Putamen (tissue), 1 donor: ENCODE data around the gene UBE2M.
"Not testable (repeated sequence)": the region's sequence is repeated elsewhere in the genome, so short reads cannot be mapped to it uniquely, and the experiment has no call there.

Experiments used
- DNase-seq: peaks from one replicate; pipeline ENCODE4 v3.0.0-alpha.2; 2016; ENCODE audit warnings: low spot score

The UBE2M gene

DNA sequence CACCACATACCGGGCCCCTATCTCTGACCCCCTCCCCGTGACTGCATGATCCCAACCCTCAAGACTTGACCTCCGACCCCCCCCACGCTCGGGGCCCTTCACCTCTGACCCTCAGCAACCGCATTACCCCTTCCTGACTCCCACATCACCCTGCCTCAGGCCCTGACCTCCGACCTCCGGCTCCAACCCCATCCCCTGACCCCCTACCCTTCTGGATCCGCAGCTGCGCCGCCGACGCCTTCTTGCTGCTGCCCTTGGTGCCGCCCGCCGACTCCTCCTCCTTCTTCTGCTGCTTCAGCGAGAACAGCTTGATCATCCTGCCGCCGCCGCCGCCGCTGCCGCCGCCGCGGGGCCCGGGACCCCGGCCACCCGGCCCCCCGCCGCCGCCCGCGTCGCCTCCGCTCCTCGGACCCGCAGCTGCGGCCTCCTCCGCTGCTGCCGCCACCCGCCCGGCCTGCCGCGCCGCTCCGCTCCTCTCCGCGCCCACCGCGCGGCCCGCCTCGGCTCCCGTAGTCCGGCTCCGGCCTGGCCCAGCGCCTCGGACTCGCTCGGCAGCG, at the start of gene UBE2M:
UBE2M (minus strand) TSS at position 546 of the 557 bp plus-strand sequence; CDS start at position 316, 230 bp downstream.
- no peak for DNase-seq

DNA sequence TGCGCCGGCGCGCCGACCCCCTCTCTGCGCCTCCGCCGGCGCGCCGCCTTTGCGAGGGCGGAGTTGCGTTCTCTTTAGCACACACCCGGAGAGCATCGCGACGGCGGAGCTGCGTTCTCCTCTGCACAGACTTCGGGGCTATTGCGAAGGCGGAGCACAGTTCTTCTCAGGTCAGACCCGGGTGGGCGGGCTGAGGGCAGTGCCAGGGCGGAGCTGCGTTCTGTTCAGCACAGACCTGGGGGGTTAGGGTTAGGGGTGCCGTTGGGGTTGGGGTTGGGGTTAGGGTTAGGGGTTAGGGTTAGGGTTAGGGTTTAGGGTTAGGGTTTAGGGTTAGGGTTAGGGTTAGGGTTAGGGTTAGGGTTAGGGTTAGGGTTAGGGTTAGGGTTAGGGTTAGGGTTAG, 48.8 kb upstream of the UBE2M start:
- not testable (repeated sequence) for DNase-seq

DNA sequence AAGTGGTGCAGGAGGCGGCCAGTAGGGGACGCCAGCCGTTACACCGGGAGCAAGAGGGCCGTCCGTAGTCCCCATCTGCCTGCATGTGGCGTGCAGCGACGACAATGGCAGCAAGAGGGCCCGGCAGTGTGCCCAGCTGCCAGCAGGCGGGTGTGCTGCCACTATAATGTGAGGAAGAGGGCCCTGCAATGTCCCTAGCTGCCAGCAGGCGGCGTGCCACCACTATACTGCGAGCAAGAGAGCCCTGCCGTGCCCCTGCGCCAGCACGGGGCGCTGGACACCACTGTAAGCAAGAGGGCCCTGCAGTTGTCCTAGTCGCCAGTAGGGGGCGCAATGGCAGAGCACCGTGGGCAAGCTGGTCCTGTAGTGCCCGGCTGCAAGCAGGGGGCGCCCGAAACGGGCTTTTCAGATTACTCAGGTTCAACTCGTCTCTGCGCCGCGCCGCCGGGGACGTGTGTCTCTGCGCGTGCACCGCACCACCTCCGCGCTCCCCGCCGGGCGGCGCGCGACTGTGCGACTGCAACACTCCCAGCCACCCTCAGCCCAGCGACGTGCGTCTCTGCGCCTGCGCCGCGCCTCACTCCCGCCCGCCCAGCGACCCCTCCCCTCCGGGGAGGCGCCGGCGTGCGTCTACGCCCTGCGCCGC, 48.0 kb upstream of the UBE2M start:
- DNase-seq: not testable (repeated sequence)

DNA sequence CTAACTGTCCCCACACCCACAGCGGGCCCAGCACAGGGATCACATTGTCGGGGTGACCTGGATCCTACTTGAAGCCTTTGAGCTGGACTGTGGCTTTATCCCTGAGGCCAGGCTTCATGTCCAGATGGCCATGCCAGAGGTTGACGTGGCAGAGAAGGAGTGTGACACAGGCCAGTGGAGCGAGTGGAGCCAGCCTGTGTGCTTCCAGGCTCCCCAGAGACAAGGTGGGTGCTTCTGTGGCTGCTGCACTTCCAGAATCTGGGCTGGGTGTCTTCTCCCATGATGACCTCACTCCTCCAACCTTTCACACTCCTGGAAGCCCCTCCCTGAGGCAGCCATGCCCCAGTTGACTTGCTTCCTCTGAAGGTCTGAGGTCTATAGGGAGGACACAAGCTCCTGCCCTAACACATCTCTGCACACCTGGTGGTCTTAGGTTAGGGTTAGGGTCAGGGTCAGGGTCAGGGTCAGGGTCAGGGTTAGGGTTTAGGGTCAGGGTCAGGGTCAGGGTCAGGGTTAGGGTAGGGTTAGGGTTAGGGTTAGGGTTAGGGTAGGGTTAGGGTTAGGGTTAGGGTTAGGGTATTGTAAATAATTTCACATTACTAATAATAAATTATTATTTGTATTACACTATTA, 27.8 kb upstream of the UBE2M start:
- no peak for DNase-seq

DNA sequence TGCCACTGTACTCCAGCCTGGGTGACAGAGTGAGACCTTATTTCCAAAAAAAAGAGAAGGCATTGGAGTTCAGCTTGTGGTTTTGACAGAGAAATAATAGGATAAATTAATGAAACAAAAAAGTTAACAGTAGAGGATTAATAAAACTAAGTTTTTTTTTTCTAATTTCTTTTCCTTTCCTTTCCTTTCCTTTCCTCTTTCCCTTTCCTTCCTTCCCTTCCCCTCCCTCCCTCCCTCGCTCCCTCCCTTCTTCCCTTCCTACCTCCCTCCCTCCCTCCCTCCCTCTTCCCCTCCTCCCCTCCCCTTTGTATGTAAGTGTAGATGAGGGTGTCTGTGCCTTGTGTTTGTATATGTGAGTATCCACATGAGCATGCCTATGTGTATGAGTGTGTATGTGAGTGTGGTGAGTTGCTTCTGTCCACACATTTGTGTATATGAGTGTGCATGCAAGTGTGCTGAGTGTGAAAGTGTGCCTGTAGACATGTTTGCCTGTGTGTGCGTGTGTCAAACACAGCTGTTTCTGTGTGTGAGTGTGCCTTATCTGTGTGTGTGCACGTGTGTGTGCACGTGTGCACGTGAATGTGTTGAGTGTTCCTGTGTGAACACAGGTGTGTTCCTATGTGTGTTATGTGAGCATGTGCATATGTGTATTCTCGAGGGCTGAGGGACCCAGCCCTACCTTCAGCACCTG, 27.2 kb upstream of the UBE2M start:
- DNase-seq: no peak

DNA sequence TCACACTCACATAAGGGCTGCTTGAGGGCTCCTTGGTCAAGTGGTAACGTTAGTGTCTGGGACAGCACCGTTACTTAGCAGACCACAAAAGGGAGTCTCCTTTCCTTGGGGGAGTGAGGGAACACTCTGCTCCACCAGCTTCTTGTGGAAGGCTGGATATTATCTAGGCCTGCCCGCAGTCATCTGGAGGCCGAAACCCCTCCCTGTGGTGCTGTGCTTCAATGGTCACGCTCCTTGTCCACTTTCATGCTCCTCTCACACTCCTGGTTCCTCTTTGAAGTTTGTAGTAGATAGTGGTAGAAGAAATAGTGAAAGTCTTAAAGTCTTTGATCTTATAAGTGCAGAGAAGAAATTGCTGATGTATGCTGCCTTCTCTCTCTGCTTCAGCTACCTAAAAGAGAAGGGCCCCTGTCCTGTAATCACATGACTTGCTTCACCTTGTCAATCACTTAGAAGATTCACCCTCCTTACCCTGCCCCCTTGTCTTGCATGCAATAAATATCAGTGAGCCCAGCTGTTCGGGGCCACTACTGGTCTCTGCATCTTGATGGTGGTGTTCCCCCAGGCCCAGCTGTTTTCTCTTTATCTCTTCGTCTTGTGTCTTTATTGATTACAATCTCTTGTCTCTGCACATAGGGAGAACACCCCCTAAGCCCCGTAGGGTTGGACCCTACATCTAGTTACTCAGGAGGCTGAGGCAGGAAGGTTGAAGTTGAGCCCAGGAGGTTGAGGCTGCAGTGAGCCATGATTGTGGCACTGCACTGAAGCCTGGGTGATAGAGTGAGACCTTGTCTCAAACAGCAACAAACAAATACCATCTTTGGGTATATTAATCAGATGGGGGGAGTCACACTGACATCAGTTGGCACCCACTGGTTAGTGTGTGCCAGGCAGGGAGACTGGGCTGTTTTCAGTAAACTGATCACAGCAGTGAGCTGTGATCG, 26.4 kb upstream of the UBE2M start:
- DNase-seq: no peak

DNA sequence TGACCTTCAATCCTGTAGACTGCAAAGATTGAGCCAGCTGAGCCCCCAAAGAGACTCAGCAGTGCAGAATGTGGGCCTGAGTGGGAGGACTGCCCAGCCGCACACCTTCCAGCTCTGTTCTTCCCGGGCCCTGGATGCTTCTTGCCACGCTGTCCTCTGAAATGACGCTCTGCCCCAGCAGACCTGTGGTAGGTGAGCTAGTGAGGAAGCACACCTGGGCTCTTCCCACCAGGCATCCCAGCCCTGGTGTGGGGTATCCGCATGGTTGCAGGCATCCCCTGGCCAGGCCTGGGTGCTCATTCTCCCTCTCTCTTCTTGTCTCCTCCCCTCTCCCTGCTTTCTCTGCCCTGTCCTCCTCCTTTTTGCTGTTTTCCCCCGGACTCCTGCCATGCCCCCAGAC, 24.6 kb upstream of the UBE2M start:
- DNase-seq: no peak

DNA sequence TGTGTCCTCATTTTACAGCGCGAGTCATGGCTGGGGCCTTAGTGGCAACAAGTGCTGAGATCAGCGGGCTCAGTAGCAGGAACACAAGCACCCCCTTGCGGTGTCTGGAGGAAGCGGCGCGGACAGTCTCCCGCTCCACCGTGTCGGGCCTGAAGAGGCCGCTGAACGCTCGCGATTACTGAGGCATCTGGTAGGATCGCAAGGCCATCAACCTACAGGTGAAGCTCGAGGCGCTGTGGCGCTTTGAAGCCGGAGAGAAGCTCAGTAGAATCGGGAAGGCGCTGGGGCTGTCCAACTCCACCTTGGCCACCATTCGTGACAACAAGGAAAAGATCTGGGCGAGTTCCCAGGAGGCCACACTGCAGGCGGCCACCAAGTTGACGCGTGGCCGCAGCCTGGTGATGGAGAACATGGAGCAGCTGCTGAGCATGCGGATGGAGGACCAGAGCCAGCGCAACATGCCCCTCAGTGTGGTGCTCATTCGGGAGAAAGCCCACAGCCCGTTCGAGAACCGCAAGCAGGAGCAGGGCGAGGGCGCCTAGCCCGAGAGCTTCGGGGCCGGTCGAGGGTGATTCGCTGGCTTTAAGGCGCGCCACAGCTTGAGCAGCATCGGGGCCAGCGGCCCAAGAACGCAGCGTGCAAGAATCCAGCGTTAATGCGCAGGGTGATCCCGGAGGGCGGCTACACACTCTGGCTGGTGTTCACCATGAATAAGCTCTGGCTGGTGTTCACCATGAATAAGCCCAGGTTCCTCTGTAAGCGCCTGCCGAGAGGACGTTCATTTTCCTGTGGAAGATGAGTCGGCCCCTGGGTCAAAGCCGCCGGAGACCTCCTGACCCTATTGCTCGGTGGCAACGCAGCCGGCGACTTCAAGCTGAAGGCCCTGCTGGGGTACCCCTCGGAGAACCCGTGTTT, 23.1 kb upstream of the UBE2M start:
- peak; percentile 63 for DNase-seq

DNA sequence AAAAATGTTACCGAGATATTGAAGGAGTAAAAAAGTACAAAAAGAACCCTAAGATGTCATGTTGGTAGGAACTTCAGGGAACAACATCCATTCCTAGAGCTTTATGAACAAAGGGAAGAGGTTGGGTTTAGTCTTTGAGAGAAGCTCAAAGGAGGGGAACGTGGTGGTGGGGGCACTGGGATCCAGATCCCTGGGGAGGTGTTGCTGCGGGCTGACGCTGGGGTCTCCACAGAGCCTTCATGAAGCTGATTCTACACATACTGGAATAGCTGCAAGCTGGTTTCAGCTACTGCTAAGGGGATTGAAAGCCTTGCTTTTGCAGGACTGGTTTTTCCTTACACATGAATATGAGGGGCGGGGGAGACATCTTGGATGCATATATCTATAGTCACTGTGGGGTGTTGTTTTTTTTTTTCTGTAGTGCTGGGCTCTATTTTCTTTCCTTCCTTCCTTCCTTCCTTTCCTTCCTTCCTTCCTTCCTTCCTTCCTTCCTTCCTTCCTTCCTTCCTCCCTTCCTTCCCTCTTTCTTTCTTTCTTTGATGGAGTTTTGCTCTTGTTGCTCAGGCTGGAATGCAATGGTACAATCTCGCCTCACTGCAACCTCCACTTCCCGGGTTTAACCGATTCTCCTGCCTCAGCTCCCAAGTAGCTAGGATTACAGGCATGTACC, 21.2 kb upstream of the UBE2M start:
- no peak for DNase-seq

DNA sequence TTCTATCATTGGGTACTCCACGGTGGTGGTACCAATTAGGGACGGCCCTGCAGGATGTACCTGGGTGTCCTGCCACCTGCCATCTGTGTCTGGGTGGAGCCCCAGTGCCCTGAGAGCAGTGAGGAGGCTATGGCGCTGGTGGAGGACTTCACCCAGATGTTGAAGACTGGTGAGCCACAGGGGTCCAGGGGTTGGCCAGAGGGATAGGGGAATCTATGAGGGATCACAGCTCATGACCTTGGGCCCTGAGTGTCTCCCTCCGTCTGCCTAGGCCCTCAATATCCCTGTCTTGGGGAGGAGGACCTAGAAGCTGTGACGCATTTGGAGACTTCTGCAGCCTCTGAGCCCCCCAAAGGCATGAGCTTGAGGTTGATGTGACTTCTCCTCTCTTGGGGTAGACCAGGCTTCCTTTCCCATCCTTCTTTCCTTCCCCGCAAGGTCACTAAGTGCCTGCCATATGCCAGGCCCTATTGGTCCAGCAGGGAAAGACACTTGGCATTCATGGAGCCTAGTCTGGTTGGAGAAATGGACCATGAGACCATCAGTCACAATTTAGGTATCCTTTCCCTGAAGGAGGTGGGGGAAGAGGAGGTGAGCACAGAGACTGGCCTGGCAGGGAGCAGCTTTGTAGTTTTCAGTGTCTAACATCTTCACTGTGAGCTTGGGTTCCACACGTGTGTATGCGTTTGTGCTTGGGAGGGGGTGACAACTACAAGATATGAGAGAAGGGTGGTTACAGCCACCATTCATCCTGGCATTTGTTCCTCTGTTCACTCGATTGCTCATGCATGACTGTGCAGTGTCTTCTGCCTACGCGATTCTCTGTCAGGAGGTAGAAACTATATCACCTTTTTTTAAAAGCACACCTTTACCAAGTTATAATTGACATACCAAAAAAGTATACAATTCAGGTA, 19.9 kb upstream of the UBE2M start:
- DNase-seq: no peak

DNA sequence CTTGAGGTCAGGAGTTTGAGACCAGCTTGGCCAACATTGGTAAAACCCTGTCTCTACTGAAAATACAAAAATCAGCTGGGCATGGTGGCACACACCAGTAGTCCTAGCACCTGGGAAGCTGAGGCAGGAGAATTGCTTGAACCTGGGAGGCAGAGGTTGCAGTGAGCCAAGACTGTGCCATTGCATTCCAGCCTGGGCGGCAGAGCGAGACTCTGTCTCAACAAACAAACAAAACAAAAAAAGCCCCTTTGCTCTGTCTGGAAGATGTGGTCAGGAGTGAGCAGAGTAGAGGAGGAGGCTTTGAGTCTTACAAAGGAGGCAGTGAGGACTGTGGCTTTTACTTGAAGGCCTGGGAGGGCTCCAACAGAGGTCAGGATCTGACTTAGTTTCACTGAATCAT, 19.2 kb upstream of the UBE2M start:
- DNase-seq: not testable (repeated sequence)

DNA sequence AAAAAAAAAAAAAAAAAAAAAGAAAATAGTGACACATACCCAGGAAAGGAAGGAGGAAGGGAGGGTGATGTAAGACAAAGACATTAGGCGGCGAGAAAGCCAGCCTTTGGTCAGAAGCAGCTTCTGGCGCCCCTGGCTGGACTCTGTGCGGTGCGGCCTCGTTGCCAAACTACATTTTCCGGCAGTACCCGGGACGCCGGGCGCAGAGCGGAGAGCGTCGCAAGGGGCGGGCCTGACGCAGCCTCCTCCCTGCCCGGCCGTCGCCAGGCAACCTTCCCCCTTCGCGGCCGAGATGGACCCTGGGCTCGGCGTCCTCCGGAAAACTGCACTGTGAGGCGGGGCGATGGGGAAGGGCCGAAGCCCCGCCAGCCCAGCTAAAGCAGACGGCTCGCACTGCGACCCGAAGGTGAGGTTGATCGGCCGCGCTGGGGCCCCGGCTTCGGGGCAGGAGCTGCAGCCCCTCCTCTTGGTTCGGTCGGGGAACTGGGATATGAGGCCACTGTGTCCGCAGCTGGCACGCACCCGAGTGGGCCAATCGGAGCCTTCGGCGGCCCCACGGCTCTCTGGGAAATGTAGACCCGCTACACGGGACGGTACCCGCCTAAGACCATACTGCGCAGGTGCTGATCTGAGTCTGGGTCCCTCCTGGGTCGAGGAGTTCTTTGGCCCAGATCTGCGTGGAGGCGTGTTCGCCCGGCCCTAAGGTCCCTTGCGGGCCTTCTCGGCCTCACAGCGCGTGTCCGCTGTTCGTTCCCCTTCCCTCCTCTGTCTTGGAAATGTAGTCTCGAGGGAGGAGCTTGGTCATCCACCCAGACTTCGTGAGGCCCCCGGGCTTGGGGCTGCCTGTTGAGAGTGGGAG, 17.0 kb upstream of the UBE2M start:
- peak; percentile 91 for DNase-seq

DNA sequence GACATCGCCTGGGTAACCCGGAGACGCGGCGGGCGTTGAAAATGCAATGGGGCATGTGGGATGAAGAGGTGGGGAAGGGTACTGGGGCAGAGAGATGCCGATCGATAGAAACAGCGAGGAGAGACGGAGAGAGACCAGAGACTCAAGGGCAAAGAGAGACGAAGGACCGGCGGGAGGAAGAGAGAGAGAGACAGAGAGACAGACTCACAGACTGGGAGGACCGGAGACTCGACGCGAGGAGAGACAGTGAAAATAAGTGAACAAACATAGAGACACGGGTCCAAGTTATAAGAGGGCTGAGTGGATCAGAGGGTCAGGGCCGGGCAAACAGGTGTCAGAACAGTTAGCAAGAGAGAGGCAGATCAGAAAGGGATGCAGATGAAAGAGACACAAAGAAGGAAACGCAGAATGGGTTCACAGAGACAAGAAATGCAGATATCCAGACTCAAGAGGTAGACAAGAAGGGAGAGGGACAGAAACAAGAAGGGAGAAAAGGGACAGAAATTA, 15.3 kb upstream of the UBE2M start:
- DNase-seq: no peak

DNA sequence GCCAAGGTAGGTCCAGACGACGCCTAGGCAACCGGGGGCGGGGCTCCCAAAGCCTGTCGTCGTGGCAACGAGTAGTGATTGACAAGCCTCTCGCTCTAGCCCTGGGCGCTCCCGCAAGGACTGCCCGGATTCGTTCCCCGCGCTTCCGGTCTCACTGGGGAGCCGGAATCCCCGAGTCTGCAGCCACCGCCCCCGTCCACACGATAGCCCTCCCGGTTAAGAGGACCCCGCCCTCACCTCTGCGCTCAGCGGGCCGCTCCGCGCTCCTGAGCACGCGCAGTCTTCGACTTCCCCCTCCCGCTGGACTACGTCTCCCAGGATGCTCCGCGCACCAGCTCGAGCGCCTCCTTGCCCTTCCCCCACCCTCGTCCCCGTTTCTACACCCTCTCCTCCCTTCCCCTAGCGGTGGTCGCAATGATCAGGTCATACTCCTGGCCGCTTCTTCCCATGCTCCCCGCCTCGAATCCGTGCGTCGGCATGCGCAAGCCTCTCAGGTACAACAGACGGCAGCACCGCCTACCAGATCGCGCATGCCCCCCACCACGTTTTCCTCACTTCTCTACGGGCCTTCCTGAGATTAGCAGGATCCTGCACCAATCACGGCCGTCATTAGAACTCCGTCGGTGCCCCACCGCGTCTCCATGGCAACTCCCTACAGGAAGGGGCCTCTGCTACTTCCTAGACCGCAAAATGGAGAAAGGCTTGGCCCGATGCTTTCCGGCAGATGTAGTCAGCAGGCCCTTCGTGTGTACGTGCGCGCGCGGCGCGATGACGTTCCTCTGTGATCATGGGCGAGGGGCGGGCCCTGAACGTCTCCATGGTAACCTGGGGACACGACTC, 14.6 kb upstream of the UBE2M start, which contains the start of gene MZF1:
MZF1 (minus strand) TSS at position 518 of the 840 bp plus-strand sequence. CDS start 1,946 bp downstream, outside the sequence.
- DNase-seq: peak; percentile 100

DNA sequence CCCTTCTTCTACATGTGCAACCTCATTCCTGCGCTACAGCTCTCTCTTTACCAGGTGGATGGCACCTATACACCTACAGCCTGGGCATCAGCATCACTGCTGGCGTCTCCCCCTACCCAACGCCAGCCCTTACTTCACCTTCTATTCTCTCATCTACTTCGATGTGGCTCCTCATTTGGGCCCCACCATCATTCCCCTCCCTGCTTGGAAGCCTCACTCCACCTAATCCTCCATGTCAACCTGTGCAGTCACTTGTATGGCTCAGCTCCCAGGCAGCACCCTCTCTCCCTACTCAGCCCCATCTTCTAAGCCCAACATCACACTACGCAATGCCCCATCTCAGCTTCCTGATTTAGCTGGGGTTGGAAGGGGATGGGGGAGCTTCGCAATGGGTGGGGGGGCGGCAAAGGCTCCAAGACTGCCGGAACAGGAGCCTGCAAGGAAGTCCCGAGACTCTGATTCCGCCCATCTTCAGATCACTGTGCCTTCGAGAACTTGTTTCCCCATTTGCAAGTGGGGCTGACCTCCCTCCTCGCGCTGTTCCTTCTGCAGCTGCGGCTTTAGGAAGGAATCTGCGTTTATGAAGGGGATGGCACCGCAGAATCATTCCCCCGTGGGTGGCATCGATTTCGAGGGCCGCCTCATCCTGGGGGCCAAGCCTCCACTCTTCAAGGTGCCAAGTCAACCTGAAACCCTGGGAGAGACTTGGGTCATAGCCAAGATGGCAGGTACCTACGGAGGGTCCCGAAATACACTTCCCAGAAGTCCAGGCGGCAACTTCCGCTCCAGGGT, 13.8 kb upstream of the UBE2M start:
- DNase-seq: no peak

DNA sequence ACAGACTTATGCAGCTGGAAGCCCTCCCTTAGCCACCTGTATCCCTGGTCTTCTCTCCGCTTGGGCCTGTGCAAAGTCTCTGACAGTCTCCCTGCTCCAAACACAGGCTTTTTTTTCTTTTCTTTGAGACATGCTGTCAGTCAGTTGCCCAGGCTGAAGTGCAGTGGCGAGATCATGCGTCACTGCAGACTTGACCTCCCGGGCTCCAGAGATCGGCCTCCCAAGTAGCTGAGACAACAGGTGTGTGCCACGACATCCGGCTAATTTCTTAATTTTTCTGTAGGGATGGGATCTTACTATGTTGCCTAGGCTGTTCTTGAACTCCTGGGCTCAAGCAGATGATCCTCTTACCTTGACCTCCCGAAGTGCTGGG, 13.2 kb upstream of the UBE2M start:
- DNase-seq: no peak
